Prostate gland (tissue), 2 donors: ENCODE measurements around the gene IPCEF1. TPM values are rescaled to one million over a fixed set of nuclear protein-coding genes. Genes with fewer than 3 reads are reported as not detected.

Experiments
- DNase-seq: peaks from one replicate; pipeline ENCODE4 v3.0.0-alpha.2; 2019; ENCODE audit warnings: low spot score
- H3K27ac ChIP-seq, 2 donors: fragments of 200-600 bp; sonication (generic); 2 replicates each; pipeline ENCODE4 v1.5.1; 2017 to 2019
- H3K27me3 ChIP-seq: fragments of 200-600 bp; sonication (generic); replicated peaks from 2 replicates; pipeline ENCODE4 v1.5.1; 2019; ENCODE audit not compliant: insufficient read depth
- H3K36me3 ChIP-seq, 2 donors: fragments of 200-600 bp; sonication (generic); 1 replicate in 1 of 2; 2 replicates in 1 of 2; pipeline versions ENCODE4 v1.5.1 to v1.8.1; 2017 to 2019
- H3K4me1 ChIP-seq: fragments of 200-600 bp; sonication (generic); replicated peaks from 2 replicates; pipeline ENCODE4 v1.5.1; 2019
- H3K4me3 ChIP-seq, 2 donors: fragments of 200-600 bp; sonication (generic); 2 replicates each; pipeline ENCODE4 v1.5.1; 2017 to 2019
- H3K9me3 ChIP-seq: fragments of 200-600 bp; sonication (generic); 2 replicates; pipeline ENCODE4 v1.5.1; 2017
- CTCF ChIP-seq, 4 experiments: fragments of 200-600 bp in 2 of 4; fragments of 450-650 bp in 2 of 4; sonication (generic) in 2 of 4; IDR thresholded peaks; 1 replicate in 3 of 4; 2 replicates in 1 of 4; pipeline ENCODE4 v1.5.1; 2016 to 2019; ENCODE audit warnings: antibody characterized with exemption in 4 of 4, mild to moderate bottlenecking in 2 of 4, moderate library complexity in 2 of 4
- POLR2A ChIP-seq: fragments of 450-650 bp; IDR thresholded peaks from one replicate; pipeline ENCODE4 v1.6.1; 2016; ENCODE audit warnings: antibody characterized with exemption, mild to moderate bottlenecking
- POLR2AphosphoS5 ChIP-seq: sonication (generic); formaldehyde crosslinking; IDR thresholded peaks from one replicate; pipeline ENCODE4 v1.6.1; 2017; ENCODE audit warnings: antibody characterized with exemption
- WGBS: methylation state at CpG from one replicate; pipeline ENCODE4 v1.1.5; 2018; 5-methylcytosine and 5-hydroxymethylcytosine counted together
- intact Hi-C: fragments of 100-400 bp; cut with DNase I; formaldehyde crosslinking; loops from one replicate; pipeline ENCODE4 v1.14.2; 2022
- total RNA-seq, 2 donors: library from RNA; depleted of rRNA; stranded (reverse); fragments of >200 nt; gene quantifications; one replicate each; pipeline ENCODE4 v1.1.0, GENCODE V29; 2016

The IPCEF1 gene
- total RNA-seq, 2 donors from 2014 or later: 1.0 to 6.1 TPM

- intact Hi-C loops: no loop called here
- H3K36me3 ChIP-seq: no peaks in the 10 kb centered on the region
- no peak for DNase-seq
- no peaks in the 10 kb centered on the region for H3K9me3 ChIP-seq
- H3K27ac ChIP-seq: no peak overlapping the region
- H3K4me3 ChIP-seq: no peak overlapping the region
- no peak for TF ChIP-seq CTCF (IDR thresholded peaks at IDR 0.05)
- H3K4me1 ChIP-seq: no peaks in the 10 kb centered on the region
- 91% methylated on average over 15 of the region's 15 CpGs for WGBS
- no peaks in the 10 kb centered on the region for H3K27me3 ChIP-seq
Observed at GRCh38 chr6:154352898-154353585, 3.6 kb downstream of the IPCEF1 start.

- 87% methylated on average over 3 of the region's 3 CpGs for WGBS
- no peak for DNase-seq
- H3K9me3 ChIP-seq: no peaks in the 10 kb centered on the region
- TF ChIP-seq POLR2A (no peak), POLR2AphosphoS5 (no peak), CTCF (IDR thresholded peaks at IDR 0.05) (no peak)
- intact Hi-C loops: no loop called here
- no peak overlapping the region for H3K4me3 ChIP-seq
- H3K27me3 ChIP-seq: no peaks in the 10 kb centered on the region
- H3K36me3 ChIP-seq: no peaks in the 10 kb centered on the region
- no peak overlapping the region for H3K27ac ChIP-seq
- H3K4me1 ChIP-seq: no peaks in the 10 kb centered on the region
Observed at GRCh38 chr6:154350293-154350692, 6.3 kb downstream of the IPCEF1 start.

- no peak for TF ChIP-seq POLR2A
- DNase-seq: no peak
- 91% methylated on average over 6 of the region's 6 CpGs for WGBS
- intact Hi-C loops: no loop called here
- no peaks in the 10 kb centered on the region for H3K36me3 ChIP-seq
- H3K9me3 ChIP-seq: no peaks in the 10 kb centered on the region
- H3K27ac ChIP-seq: no peak overlapping the region
- H3K4me3 ChIP-seq: no peak overlapping the region
- H3K27me3 ChIP-seq: no peaks in the 10 kb centered on the region
- H3K4me1 ChIP-seq: no peaks in the 10 kb centered on the region
Observed at GRCh38 chr6:154347981-154348380, 8.6 kb downstream of the IPCEF1 start.

DNA sequence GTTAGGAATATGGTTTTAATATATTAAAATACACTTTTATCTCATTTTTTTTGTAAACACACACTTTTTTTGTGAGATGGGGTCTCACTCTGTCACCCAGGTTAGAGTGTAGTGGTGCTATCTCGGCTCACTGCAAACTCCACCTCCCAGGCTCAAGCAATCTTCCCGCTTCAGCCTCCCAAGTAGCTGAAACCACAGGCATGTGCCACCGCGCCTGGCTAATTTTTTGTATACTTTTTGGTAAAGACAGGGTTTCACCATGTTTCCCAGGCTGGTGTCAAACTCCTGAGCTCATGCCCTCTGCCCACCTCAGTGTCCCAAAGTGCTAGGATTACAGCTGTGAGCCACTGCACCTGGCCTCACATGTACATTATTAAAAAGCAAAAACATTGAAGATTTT, 10.8 kb downstream of the IPCEF1 start:
- WGBS: 96% methylated on average over 4 of the region's 4 CpGs
- no peaks in the 10 kb centered on the region for H3K9me3 ChIP-seq
- TF ChIP-seq POLR2A (no peak), CTCF (IDR thresholded peaks at IDR 0.05) (no peak), POLR2AphosphoS5 (no peak)
- H3K36me3 ChIP-seq: no peaks in the 10 kb centered on the region
- no peak overlapping the region for H3K4me3 ChIP-seq
- H3K27me3 ChIP-seq: no peaks in the 10 kb centered on the region
- H3K4me1 ChIP-seq: no peaks in the 10 kb centered on the region
- intact Hi-C loops: no loop called here
- no peak for DNase-seq
- H3K27ac ChIP-seq: no peak overlapping the region

- intact Hi-C loops: no loop called here
- H3K27ac ChIP-seq: peak overlapping the region; percentile 17 to 45
- no peaks in the 10 kb centered on the region for H3K4me1 ChIP-seq
- TF ChIP-seq CTCF (IDR thresholded peaks at IDR 0.05) (peak in 3 of 4 experiments; percentile 49 to 82 (median 80)), POLR2A (peak; percentile 25), POLR2AphosphoS5 (peak; percentile 57)
- peak overlapping the region in 1 of 2 donors; percentile 20 for H3K4me3 ChIP-seq
- no peaks in the 10 kb centered on the region for H3K27me3 ChIP-seq
- no peaks in the 10 kb centered on the region for H3K9me3 ChIP-seq
- 35% methylated on average over 16 of the region's 16 CpGs for WGBS
- no peaks in the 10 kb centered on the region for H3K36me3 ChIP-seq
- DNase-seq: peak; percentile 80
Observed at GRCh38 chr6:154343473-154344308, 12.9 kb downstream of the IPCEF1 start.
